Activated CD8-positive, alpha-beta memory T cell treated with anti-CD3 and anti-CD28 coated beads for 48 hours (primary cell): ENCODE data around the gene FAM162A.

Experiments
- DNase-seq, 3 experiments: peaks; one replicate each; pipeline ENCODE4 v3.0.0-alpha.2; 2020; ENCODE audit warnings: low read depth in 2 of 3, low spot score in 2 of 3

The FAM162A gene, protein sequence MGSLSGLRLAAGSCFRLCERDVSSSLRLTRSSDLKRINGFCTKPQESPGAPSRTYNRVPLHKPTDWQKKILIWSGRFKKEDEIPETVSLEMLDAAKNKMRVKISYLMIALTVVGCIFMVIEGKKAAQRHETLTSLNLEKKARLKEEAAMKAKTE

DNA sequence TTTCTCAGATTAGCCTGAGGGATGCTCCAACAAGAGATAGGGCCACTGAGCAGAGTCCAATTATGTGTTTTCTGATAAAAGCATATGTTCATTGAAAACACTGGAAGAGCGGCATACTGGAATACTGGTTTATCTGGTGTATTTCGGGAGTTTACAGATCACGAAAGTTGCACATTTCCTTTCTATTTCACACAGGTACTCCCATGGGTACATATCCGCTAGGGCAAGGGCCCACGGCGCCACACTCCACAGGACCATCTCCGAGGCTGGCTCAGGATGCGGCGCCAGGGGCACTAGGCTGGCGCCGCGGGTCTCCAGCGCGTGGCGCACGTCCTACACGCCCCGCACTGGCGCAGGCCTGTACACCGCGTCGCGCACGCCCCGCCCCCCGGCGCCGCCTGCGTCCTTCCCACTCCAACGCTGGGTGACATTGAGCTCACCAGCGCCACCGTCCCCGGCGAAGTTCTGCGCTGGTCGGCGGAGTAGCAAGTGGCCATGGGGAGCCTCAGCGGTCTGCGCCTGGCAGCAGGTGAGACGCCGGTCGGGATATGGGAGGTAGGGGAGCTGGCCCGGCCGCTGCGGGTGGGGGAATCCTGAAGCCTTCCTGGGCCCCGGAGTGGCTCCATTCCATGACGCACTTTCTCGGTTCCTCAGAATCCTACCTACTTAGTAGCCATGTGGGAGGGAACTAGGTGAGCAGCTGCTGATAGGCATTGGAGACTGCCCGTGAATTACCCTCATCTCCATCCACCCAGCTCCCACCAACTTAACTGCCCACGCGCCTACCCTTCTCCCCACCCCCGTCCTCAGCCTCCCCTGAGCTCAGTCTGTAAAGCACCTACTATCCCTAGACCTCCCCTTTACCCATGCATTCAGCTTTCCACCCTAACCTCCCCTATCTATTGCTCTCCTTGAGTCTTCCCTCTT lies at the start of gene FAM162A:
Gene FAM162A, plus strand, starts transcription at position 412 of the 927 bp plus-strand sequence. Its CDS starts 84 bp downstream, at position 496.
- DNase-seq: peak; percentile 85 to 88 (median 88)

DNA sequence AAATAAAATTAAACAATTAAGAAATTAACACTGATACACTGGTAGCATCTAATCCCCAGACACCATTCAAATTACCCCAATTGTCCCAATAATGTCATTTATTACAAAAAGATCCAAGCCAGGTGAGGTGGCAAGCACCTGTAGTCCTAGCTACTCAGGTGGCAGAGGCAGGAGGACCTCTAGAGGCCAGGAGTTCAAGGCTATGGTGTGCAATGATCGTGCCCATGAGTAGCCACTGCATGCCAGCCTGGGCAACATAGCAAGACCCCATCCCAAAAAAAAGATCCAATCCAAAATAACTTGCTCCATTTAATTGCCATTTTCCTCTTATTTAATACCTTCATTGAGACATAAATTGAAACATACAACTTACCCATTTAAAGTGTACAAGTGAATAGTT lies 41.2 kb upstream of the FAM162A start:
- DNase-seq: no peak

DNA sequence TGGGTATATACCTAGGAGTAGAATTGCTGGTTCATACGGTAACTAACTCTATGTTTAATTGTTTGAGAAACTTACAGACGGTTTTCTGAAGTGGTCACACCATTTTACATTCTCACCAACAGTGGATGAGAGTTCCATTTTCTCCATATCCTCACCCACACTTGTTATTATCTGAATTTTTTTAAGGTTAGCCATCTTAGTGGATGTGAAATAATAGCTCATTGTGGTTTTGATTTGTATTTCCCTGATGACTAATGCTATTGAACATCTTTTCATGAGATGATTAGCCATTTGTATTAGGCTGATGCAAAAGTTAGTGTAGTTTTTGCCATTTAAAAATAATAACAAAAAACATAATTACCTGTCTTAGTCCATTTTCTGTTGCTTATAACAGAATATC lies 40.3 kb upstream of the FAM162A start:
- no peak for DNase-seq

DNA sequence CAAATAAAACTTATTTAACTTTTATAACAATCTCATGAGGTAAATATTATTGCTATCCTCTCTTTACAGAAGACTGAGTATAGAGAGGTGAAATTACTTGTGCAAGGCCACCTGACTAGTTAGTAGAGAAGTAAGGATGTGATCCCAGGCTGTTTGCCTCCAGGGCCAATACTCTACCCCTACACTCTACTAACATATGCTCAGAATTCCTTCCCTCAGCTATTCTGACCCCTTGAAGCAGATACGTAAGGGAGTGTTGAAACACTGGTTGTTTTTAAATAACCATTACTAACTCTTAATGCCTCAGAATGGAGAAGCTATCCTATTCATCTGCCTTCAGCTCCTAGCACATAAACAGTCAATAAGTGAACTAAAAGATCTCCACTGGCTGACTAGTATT lies 34.8 kb upstream of the FAM162A start:
- no peak for DNase-seq

DNA sequence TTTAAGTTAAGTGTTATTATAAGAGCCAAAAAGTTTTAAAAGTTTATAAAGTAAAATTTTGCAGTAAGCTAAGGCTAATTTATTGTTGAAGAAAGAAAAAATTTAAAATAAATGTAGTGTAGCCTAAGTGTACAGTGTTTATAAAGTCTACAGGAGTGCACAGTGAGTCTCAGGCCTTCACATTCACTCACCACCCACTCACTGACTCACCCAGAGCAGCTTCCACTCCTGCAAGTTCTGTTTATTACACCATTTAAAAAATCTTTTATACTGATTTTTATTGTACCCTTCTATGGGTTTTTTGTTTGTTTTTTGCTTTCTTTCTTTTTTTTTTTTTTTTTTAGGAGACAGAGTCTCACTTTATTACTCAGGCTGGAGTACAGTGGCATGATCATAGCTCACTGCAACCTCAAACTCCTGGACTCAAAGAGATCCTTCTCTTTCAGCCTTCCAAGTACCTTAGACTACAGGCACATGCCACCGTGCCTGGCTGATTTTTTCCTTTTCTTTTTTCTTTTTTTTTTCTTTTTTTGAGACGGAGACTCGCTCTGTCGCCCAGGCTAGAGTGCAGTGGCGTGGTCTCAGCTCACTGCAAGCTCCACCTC lies 33.1 kb upstream of the FAM162A start:
- DNase-seq: no peak

DNA sequence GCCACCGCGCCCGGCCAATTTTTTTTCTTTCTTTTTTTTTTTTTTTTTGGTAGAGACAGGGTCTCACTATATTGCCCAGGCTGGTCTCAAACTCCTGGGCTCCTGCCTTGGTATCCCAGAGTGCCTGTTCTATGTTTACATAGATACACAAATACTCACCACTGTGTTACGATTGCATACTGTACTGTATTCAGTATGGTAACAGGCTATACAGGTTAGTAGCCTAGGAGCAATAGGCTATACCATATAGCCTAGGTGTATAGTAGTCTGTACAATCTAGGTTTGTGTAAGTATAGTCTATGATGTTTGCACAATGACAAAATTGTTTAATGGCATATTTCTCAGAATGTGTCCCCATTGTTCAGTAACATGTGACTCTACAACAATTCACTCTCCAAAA lies 32.4 kb upstream of the FAM162A start:
- no peak for DNase-seq

DNA sequence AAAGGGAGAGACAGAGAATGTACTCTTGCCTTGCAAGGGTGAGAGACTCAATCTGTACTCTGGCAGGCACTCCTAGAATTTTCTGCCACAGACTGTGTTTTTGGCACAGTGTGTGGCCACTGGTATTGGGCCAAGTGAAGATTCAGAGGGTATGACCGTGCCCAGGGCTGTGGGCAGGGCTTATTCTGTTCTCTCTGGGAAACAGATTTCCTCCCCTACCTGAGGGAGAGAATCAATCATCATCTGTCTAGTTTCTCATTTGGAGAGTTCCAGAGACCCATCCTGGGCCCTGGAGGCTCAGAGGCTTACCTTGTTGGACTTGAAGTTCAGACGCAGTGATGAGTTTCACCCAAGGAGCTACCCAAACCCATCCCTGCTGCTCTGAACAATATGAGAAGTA lies 30.8 kb upstream of the FAM162A start:
- no peak for DNase-seq

DNA sequence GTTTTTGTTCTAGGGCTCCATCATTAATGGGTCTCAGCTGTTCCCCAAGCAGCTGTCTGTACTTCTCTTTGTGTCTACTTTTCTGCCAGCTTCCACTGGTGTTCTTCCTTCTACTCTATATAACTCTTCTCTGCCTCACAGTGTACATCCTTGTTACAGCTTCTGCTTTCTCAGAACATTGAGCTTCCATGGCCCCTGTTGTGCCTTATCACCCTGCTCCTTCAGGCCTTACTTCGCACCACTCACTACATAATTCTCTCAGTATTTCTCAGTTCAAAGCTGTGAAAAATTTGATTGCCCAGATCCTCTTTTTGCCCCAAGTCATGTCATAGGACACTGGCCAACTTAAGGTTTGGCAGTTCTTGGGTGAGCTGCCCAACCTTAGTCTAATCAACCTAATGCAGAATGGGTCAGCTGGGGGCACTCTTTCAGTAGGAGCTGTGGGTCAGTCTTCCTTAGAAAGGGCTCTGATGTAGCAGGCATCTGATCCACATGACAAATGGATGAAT lies 30.0 kb upstream of the FAM162A start:
- no peak for DNase-seq

DNA sequence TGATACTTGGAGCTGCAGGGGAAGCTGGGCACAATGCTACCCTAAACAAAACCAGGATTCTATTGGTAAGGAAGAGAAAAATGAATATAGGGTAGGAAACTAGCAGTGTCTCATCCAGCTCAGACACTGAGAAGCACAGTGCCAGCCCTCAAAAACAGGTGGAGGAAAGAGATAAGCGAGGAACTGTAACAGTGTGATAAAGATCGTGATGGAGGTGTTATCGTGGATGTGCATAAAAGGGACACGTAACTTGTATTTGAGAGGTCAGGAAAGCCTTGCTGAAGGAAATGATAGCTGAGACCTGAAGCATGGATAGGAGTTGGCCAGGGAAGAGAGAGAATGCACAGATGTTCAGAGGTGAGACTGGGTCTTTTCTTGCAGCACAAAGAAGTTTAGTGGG lies 28.4 kb upstream of the FAM162A start:
- no peak for DNase-seq

DNA sequence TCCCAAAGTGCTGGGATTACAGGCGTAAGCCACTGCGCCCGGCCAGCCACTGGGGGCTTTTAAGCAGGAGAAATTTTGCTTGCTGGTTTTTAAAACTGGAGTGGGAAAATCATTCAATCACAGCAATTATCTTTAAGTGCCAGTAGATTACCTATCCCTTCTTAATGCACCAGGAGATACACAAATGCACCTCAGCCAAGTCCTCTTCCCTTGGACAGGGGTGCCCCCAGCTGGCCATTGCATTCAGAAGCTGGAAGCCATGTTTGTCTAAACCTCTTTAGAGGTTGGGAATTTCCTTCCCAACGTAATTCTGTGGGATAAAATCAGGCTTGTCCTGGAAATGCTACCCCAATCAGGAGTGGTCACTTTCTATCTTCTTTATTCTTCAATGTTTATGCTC lies 27.6 kb upstream of the FAM162A start:
- no peak for DNase-seq

DNA sequence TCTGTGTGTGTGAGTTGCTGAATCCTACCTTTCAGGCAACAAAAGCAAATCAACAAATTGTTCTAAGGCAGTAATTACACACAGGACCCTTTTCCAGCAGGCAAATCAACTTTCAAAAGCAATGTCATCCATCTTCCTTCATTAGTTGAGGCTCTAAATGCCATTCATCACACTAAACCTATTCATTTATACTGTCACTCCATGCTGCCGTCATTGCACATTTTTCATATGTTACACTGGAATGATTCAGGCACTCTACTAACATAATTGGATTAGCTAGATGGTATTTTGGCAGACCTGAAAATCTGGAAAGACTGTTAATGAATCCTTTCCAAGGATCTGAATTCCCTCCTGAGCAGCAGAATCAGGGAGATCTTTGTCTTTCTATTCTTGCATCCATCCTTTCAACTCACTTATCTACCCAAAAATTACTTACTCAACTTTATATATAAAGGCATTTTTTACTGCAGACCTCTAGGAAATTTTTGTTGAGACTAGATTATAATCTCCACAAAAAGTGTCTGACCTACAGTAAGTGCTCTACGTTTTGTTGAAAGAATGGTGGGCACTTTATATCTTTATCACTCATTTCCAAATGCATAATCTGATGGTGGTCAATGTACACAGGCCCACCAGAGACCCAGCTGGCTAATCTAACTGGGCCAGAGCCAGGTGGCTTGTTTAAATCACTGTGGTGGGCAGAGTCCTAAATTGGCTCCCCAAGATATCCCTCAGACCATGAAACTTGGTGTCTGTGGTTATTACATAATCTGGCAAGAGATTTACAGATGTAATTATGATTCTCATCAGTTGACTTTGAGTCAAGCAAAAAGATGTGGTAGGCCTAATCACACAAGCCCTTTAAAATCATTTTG lies 25.9 kb upstream of the FAM162A start:
- DNase-seq: no peak

DNA sequence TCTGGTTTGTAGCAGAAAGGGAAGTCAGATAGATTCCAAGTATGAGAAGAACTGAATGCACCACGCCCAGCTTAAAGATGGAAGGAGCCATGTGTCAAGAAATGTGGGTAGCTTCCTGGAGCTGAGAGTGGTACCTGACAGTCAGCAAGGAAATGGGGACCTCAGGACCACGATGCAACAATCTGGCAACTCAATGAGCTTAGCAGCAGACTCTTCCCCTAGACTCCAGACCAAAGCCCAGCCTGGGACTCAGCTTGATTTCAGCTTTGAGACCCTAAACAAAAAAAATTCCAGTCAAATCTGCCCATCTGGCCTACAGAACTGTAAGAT lies 25.3 kb upstream of the FAM162A start:
- no peak for DNase-seq

DNA sequence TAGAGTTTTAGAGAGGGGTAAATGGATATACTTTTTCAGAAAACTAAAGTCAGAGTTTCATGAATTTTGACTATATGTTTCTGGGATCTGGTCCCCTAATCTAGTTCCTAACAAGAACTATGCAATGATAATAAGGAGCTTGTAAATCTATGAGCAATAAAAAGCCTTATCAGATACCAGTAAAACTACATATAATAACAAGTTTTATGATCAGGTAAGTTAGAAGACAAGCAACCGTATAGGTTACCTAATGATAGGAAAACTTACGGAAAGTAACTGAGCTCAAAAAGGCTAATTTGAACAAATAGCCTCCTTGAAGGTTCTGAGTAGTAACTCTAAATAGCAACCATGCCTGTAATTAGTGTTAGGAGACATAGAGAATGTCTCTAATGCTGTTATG lies 22.0 kb upstream of the FAM162A start:
- no peak for DNase-seq

DNA sequence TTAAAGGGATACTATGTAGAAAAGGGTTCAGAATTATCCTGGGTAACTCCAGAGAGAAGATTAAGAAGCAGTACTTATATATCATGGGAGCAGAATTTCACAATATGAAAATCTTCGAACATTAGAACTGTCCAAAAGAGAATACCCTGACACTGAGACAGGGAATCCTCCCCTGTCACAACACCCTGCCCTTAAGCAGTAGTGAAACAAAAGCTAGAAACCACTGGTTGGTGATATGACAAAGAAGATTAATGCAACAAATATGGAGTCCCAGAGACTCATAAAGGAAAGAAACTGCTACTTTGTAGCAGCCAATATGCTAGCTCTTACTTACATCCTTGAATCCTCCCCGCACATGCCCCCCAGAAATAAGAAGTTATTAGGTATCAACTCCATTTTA lies 19.5 kb upstream of the FAM162A start:
- DNase-seq: no peak

DNA sequence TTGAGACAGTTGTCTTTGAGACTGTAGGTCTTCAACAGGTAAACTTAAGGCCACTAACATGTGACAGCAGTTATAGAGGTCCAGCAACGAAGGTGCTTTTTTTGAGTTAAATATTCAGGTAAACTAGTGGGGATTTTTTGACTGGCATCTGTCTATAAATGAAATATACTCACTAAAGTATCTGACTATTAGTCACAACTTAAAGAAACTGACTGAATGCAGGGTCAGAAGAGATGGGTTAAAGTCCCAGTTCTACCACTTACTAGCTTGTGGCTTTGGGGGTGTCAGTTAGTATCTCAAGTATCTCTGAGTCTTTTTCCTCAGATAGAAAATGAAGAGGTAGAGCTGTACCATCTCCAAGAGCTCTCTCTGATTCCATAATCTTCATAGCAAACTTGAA lies 18.9 kb upstream of the FAM162A start:
- DNase-seq: no peak

DNA sequence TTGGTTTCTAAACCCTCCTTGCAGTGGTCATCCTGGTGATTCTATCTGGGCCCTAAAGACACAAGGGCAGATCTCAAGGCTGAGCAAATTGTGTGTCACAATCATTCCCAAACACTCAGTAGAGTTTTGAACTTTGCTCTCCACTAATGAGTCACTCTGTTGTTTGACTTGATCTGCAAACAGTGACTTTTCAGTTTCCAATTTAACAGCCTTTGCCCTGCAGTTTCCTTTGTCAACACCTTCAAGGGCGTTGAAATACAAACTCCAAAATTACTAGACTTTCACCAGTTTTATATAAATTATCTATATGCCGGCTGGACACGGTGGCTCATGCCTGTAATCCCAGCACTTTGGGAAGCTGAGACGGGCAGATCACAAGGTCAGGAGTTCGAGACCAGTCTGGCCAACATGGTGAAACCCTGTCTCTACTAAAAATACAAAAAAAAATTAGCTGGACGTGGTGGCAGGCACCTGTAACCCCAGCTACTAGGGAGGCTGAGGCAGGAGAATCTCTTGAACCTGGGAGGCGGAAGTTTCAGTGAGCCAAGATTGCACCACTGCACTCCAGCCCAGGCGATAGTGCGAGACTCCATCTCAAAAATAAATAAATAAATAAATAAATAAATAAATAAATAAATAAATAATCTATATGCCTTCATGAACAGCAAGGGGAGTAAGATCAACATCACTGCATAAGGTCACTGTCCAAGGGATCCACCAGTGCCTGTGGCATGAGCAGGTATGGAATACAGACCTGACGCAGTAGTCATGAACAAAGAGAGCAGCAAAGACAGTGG lies 18.2 kb upstream of the FAM162A start:
- DNase-seq: peak in 1 of 3 experiments; percentile 3

DNA sequence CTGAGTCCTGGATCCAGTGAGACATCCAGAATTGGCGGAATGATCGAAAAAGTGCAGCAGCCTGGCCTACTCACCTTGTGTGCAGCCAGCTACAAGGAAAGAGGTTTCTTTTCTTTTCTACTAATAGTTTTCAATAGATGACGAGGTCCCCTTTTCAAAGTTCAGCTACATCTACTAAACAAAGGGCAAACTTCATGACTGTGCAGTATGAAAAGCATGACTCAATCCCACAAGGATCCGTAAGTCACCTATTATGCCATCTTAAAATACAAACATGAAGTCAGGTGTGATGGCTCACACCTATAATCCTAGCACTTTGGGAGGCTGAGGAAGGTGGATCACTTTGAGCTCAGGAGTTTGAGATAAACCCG lies 17.6 kb upstream of the FAM162A start:
- no peak for DNase-seq

DNA sequence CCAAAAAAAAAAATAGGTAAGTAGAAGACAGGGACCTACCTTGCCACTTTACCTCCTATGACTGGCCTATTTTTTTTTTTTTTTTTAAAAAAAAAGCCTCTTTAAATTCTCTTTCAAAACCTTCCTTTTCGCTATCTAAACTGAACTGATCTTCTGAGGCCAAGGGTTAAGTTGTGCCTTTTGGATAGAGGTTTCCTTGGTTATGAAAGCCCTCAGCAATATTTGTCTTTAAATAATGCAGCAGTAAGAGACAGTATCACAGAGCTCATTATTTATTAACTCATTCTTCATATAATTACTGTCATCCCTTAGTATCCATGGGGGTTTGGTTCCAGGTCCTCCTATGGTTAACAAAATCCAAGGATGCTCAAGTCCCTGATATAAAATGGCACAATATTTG lies 9.9 kb upstream of the FAM162A start:
- no peak for DNase-seq

DNA sequence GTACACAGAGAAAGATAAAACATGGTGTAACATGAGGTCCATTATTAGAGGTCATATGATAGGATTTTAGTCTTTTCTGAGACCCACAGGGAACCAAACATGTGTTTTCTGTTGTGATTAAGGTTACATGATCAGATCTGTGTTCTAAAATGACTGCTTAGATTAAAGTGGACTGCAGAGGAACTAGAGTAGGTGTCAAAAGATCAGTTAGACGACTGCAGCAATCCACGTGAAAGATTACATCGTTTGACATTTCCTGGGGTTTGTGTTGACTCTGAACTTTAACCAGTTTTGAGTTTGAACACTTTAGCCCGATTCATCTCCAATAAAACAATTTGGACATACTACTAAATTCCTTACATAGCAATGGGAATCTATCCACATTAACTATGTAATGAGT lies 6.0 kb upstream of the FAM162A start:
- no peak for DNase-seq

DNA sequence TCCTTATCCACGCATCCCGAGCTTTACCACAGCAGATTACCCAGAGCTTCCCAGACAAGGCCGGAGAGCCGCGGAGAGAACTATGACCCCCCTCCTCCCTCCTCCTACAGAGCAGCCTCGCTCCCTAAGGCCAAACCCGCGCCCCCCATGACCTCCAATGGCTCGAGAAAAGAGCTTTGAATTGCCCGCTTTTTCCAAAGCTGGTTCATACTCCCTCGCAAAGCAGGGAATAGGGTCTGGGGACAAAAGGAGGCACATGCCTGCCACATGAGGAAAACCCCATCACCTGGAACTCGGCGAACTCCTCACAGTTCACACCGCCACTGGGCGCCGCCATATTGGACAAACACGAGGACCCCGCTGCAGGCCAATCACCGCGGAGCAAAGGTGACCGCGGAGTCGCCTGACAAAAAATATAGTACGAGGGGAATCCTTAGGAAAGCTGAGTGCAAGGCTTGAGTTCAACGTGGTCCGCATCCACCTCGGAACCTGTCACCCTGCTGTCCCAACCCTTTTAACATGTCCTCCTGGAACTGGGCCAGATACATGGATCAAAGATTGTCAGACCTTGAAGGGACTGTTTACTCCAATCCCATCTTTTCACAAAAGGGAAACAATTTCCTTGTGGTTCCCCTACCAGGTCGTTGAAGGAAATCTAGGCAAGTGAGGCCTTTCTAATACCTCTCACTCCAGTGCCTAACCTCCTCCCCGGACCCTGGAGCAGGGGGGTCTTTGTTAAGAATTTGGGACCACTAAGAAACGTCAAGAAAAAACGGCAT lies 905 bp upstream of the FAM162A start, which contains the start of gene MIX23:
Gene MIX23, minus strand, starts transcription at position 344 of the 779 bp plus-strand sequence. Its CDS starts 7 bp downstream, at position 337.
- peak; percentile 66 to 69 (median 69) for DNase-seq
